ENCODE data around the gene CACNA1I. TPM values are rescaled to one million over a fixed set of nuclear protein-coding genes. Genes with fewer than 3 reads are reported as not detected.
A peak's percentile ranks its signal among the peaks of the same experiment; 100 is the strongest.

The CACNA1I gene
- total and polyA plus RNA-seq, 2 experiments from 2014 or later = 0.42 to 2.4 TPM

DNA sequence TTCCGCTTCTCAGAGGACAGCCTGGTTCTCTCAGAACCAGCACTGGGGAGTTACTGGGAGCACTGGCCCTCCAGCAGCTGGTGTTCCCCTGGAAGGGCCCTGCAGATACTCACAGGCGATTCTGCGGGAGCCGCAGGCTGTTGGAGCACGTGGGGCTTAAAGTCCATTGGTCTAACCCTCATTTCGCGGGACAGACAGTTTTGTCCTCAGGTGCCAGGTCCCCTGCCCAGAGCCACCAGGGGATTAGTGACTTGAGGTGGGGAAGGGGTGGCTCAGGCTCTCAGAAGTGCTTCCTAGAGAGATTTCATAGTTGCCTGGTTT lies 53.9 kb downstream of the CACNA1I start:
- Histone ChIP-seq H3K4me3 (no peak overlapping the region), H3K9me2 (ENCODE audit: insufficient read depth) (no peaks in the 10 kb centered on the region), H3K27ac (ENCODE audit: low read depth) (no peak overlapping the region), H3K4me2 (no peak overlapping the region), H3K27me3 (ENCODE audit: insufficient read depth) (no peaks in the 10 kb centered on the region), H3F3A (replicated peaks; ENCODE audit: low read depth) (no peaks in the 10 kb centered on the region), H3K4me1 (ENCODE audit: insufficient read depth) (peaks cover 12% of the 10 kb centered on the region), H3K36me3 (ENCODE audit: insufficient read depth) (no peaks in the 10 kb centered on the region), H2AFZ (peak overlapping the region; percentile 89), H4K20me1 (replicated peaks; ENCODE audit: insufficient read depth) (no peaks in the 10 kb centered on the region), H3K79me2 (replicated peaks; ENCODE audit: insufficient read depth) (no peaks in the 10 kb centered on the region)
- Mint-ChIP-seq H3K4me3 (no peak overlapping the region), H3K27ac (no peak overlapping the region), H3K9me3 (no peaks in the 10 kb centered on the region), H3K27me3 (ENCODE audit: insufficient read depth, low read depth, poor library complexity) (peaks cover 3% of the 10 kb centered on the region), H3K36me3 (ENCODE audit: low read depth) (no peaks in the 10 kb centered on the region), H3K4me1 (peaks cover 28% of the 10 kb centered on the region)
- TF ChIP-seq EZH2phosphoT487 (IDR thresholded peaks at IDR 0.05; ENCODE audit: unreplicated experiment) (no peak), STAT1 (IDR thresholded peaks at IDR 0.05; ENCODE audit: unreplicated experiment) (no peak), CREB1 (CRISPR knock-in tag; IDR thresholded peaks at IDR 0.05; ENCODE audit: low read depth) (no peak), POLR2AphosphoS5 (IDR thresholded peaks at IDR 0.05; ENCODE audit: low read depth) (no peak), JUNB (IDR thresholded peaks at IDR 0.05; ENCODE audit: unreplicated experiment) (no peak), ZNF114 (CRISPR knock-in tag; IDR thresholded peaks at IDR 0.05) (no peak), ZNF331 (CRISPR knock-in tag; IDR thresholded peaks at IDR 0.05; ENCODE audit: low read depth) (no peak), NANOG (IDR thresholded peaks at IDR 0.05; ENCODE audit: borderline replicate concordance) (no peak)
- TF ChIP-seq, protein P1, sequence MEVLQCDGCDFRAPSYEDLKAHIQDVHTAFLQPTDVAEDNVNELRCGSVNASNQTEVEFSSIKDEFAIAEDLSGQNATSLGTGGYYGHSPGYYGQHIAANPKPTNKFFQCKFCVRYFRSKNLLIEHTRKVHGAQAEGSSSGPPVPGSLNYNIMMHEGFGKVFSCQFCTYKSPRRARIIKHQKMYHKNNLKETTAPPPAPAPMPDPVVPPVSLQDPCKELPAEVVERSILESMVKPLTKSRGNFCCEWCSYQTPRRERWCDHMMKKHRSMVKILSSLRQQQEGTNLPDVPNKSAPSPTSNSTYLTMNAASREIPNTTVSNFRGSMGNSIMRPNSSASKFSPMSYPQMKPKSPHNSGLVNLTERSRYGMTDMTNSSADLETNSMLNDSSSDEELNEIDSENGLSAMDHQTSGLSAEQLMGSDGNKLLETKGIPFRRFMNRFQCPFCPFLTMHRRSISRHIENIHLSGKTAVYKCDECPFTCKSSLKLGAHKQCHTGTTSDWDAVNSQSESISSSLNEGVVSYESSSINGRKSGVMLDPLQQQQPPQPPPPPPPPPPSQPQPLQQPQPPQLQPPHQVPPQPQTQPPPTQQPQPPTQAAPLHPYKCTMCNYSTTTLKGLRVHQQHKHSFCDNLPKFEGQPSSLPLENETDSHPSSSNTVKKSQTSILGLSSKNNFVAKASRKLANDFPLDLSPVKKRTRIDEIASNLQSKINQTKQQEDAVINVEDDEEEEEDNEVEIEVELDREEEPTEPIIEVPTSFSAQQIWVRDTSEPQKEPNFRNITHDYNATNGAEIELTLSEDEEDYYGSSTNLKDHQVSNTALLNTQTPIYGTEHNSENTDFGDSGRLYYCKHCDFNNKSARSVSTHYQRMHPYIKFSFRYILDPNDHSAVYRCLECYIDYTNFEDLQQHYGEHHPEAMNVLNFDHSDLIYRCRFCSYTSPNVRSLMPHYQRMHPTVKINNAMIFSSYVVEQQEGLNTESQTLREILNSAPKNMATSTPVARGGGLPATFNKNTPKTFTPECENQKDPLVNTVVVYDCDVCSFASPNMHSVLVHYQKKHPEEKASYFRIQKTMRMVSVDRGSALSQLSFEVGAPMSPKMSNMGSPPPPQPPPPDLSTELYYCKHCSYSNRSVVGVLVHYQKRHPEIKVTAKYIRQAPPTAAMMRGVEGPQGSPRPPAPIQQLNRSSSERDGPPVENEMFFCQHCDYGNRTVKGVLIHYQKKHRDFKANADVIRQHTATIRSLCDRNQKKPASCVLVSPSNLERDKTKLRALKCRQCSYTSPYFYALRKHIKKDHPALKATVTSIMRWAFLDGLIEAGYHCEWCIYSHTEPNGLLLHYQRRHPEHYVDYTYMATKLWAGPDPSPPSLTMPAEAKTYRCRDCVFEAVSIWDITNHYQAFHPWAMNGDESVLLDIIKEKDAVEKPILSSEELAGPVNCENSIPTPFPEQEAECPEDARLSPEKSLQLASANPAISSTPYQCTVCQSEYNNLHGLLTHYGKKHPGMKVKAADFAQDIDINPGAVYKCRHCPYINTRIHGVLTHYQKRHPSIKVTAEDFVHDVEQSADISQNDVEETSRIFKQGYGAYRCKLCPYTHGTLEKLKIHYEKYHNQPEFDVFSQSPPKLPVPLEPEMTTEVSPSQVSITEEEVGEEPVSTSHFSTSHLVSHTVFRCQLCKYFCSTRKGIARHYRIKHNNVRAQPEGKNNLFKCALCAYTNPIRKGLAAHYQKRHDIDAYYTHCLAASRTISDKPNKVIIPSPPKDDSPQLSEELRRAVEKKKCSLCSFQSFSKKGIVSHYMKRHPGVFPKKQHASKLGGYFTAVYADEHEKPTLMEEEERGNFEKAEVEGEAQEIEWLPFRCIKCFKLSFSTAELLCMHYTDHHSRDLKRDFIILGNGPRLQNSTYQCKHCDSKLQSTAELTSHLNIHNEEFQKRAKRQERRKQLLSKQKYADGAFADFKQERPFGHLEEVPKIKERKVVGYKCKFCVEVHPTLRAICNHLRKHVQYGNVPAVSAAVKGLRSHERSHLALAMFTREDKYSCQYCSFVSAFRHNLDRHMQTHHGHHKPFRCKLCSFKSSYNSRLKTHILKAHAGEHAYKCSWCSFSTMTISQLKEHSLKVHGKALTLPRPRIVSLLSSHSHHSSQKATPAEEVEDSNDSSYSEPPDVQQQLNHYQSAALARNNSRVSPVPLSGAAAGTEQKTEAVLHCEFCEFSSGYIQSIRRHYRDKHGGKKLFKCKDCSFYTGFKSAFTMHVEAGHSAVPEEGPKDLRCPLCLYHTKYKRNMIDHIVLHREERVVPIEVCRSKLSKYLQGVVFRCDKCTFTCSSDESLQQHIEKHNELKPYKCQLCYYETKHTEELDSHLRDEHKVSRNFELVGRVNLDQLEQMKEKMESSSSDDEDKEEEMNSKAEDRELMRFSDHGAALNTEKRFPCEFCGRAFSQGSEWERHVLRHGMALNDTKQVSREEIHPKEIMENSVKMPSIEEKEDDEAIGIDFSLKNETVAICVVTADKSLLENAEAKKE (CRISPR knock-in tag; IDR thresholded peaks at IDR 0.05) = no peak
- TF ChIP-seq, protein P2, sequence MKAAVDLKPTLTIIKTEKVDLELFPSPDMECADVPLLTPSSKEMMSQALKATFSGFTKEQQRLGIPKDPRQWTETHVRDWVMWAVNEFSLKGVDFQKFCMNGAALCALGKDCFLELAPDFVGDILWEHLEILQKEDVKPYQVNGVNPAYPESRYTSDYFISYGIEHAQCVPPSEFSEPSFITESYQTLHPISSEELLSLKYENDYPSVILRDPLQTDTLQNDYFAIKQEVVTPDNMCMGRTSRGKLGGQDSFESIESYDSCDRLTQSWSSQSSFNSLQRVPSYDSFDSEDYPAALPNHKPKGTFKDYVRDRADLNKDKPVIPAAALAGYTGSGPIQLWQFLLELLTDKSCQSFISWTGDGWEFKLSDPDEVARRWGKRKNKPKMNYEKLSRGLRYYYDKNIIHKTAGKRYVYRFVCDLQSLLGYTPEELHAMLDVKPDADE (IDR thresholded peaks at IDR 0.05) = no peak
- TF ChIP-seq, protein P3, sequence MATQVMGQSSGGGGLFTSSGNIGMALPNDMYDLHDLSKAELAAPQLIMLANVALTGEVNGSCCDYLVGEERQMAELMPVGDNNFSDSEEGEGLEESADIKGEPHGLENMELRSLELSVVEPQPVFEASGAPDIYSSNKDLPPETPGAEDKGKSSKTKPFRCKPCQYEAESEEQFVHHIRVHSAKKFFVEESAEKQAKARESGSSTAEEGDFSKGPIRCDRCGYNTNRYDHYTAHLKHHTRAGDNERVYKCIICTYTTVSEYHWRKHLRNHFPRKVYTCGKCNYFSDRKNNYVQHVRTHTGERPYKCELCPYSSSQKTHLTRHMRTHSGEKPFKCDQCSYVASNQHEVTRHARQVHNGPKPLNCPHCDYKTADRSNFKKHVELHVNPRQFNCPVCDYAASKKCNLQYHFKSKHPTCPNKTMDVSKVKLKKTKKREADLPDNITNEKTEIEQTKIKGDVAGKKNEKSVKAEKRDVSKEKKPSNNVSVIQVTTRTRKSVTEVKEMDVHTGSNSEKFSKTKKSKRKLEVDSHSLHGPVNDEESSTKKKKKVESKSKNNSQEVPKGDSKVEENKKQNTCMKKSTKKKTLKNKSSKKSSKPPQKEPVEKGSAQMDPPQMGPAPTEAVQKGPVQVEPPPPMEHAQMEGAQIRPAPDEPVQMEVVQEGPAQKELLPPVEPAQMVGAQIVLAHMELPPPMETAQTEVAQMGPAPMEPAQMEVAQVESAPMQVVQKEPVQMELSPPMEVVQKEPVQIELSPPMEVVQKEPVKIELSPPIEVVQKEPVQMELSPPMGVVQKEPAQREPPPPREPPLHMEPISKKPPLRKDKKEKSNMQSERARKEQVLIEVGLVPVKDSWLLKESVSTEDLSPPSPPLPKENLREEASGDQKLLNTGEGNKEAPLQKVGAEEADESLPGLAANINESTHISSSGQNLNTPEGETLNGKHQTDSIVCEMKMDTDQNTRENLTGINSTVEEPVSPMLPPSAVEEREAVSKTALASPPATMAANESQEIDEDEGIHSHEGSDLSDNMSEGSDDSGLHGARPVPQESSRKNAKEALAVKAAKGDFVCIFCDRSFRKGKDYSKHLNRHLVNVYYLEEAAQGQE (IDR thresholded peaks at IDR 0.05; ENCODE audit: unreplicated experiment) = no peak
- peak; percentile 56 for DNase-seq (ENCODE audit: low spot score)
- ATAC-seq = no peak

Data from GM23338 (cell line).